Peyer's patch (tissue), 4 donors: Measurements from ENCODE around the gene PKN1.
"Not testable (repeated sequence)": the region's sequence is repeated elsewhere in the genome, so short reads cannot be mapped to it uniquely, and the experiment has no call there.

ENCODE experiments used
- CTCF ChIP-seq, 6 experiments: fragments of 450-650 bp in 4 of 6; fragments of 200-600 bp in 2 of 6; sonication (generic) in 1 of 6; IDR thresholded peaks; one replicate each; pipeline ENCODE4 v1.5.1; 2017 to 2019; ENCODE audit warnings: antibody characterized with exemption in 6 of 6, mild to moderate bottlenecking in 3 of 6, moderate library complexity in 1 of 6
- POLR2A ChIP-seq, 2 donors: fragments of 450-650 bp; IDR thresholded peaks; one replicate each; pipeline ENCODE4 v1.5.1; 2017; ENCODE audit warnings: antibody characterized with exemption in 2 of 2, mild to moderate bottlenecking in 2 of 2, moderate library complexity in 2 of 2

GRCh38 chr19:14396730-14397129, 36.4 kb upstream of the PKN1 start:
- TF ChIP-seq POLR2A, CTCF (IDR thresholded peaks at IDR 0.05): not testable (repeated sequence)
